ENCODE data around the gene SLC38A7. TPM values are rescaled to one million over a fixed set of nuclear protein-coding genes. Genes with fewer than 3 reads are reported as not detected.

SLC38A7 gene
- total and polyA plus RNA-seq, 2 of the 13 experiments (the other 11 are each of a cell fraction or from before 2014, with no cell fraction given) = 13.2 to 14.1 TPM

DNA sequence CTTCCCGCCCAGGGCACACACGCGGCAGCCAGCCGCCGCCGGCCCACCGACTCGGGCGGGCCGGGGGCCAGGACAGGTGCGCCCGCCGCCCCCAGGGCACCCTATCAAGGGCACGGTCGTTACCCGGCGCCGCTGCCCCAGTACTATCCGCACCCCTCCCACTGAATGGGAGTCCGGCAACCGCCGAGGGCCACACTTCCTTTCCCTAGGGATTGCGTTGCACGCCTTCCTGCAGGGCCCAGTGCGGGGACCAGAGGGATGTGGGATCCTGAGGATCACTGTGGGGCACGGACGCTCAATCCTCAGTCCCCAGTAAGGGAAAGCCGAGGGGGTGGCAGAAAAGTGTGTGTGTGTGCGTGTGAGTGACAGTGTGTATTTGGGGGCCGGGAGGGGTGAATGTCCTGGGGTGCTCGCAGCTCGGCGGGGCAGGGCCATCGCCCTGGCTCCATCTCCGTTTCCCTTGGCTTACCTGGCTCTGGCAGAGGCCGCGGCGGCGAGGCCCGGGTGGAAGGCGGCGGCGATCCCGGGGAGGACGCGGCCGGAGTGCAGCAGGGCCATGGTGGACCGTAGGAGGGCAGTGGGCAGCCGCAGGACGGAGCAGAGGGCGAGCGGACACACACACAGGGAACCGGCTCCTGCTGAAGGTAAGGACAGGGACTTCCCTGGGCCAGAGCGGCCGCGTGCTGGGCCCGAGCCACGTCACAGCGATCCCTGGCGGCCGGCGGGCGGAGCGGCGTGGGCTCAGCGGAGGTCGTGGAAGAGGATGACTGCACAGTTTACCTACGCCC is 49.3 kb upstream of the SLC38A7 start, which contains the start of gene GOT2 (continued):
- peak; percentile 93 for TF ChIP-seq THAP9 (CRISPR knock-in tag; IDR thresholded peaks at IDR 0.05; ENCODE audit: borderline replicate concordance)
- TF ChIP-seq, protein P1, sequence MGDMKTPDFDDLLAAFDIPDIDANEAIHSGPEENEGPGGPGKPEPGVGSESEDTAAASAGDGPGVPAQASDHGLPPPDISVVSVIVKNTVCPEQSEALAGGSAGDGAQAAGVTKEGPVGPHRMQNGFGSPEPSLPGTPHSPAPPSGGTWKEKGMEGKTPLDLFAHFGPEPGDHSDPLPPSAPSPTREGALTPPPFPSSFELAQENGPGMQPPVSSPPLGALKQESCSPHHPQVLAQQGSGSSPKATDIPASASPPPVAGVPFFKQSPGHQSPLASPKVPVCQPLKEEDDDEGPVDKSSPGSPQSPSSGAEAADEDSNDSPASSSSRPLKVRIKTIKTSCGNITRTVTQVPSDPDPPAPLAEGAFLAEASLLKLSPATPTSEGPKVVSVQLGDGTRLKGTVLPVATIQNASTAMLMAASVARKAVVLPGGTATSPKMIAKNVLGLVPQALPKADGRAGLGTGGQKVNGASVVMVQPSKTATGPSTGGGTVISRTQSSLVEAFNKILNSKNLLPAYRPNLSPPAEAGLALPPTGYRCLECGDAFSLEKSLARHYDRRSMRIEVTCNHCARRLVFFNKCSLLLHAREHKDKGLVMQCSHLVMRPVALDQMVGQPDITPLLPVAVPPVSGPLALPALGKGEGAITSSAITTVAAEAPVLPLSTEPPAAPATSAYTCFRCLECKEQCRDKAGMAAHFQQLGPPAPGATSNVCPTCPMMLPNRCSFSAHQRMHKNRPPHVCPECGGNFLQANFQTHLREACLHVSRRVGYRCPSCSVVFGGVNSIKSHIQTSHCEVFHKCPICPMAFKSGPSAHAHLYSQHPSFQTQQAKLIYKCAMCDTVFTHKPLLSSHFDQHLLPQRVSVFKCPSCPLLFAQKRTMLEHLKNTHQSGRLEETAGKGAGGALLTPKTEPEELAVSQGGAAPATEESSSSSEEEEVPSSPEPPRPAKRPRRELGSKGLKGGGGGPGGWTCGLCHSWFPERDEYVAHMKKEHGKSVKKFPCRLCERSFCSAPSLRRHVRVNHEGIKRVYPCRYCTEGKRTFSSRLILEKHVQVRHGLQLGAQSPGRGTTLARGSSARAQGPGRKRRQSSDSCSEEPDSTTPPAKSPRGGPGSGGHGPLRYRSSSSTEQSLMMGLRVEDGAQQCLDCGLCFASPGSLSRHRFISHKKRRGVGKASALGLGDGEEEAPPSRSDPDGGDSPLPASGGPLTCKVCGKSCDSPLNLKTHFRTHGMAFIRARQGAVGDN (CRISPR knock-in tag; IDR thresholded peaks at IDR 0.05) = peak; percentile 92
- TF ChIP-seq KDM6A (CRISPR knock-in tag; IDR thresholded peaks at IDR 0.05; ENCODE audit: low read depth) = no peak
- no peak for TF ChIP-seq ZBTB3 (CRISPR knock-in tag; IDR thresholded peaks at IDR 0.05; ENCODE audit: borderline replicate concordance, low read depth)
- TF ChIP-seq, protein P2, sequence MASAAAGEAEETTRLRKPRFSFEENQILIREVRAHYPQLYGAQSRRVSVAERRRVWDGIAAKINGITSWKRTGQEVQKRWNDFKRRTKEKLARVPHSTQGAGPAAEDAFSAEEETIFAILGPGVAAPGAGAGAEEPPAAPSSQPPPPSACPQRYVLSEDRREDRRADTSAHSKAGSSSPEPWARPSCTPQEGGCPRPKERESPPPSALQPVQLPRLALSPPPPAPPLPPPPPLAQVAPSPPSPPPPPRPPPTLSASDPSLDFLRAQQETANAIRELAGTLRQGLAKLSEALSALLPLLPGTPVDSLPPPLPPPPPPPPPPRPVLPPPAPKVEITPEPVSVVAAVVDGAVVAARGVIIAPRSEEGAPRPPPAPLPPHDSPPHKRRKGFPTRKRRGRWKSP (CRISPR knock-in tag; IDR thresholded peaks at IDR 0.05) = peak; percentile 77; the same call in 1 of the 2 replicates
- TF ChIP-seq TOPORS (CRISPR knock-in tag; IDR thresholded peaks at IDR 0.05) = peak; percentile 88
- 0 out of 2 replicates have a peak, but pooled peaks have one; percentile 29 for TF ChIP-seq ZKSCAN5 (CRISPR knock-in tag; IDR thresholded peaks at IDR 0.05)
- TF ChIP-seq RNF2 (conservative IDR thresholded peaks at IDR 0.05; ENCODE audit: low read depth) = peak; percentile 62
- no peak for TF ChIP-seq PRPF4 (IDR thresholded peaks at IDR 0.05; ENCODE audit: low read depth, low read length, poor library complexity, severe bottlenecking)
- peak; percentile 85 for TF ChIP-seq AGO1 (IDR thresholded peaks at IDR 0.05; ENCODE audit: low read depth, low read length, poor library complexity, severe bottlenecking)
- TF ChIP-seq ZSCAN20 (CRISPR knock-in tag; IDR thresholded peaks at IDR 0.05; ENCODE audit: borderline replicate concordance) = peak; percentile 91; the same call in 1 of the 2 replicates
- peak; percentile 87 for TF ChIP-seq ZKSCAN8 (CRISPR knock-in tag; IDR thresholded peaks at IDR 0.05; ENCODE audit: borderline replicate concordance)
- no peak for TF ChIP-seq HNRNPUL1 (IDR thresholded peaks at IDR 0.05; ENCODE audit: low read depth, low read length)
- TF ChIP-seq NFATC3 (CRISPR knock-in tag; IDR thresholded peaks at IDR 0.05) = 0 out of 2 replicates have a peak, but pooled peaks have one; percentile 84
- peak; percentile 66 for TF ChIP-seq ZNF629 (CRISPR knock-in tag; conservative IDR thresholded peaks at IDR 0.05)
- TF ChIP-seq ZNF674 (CRISPR knock-in tag; IDR thresholded peaks at IDR 0.05; ENCODE audit: low read depth) = no peak
- TF ChIP-seq ZZZ3 (CRISPR knock-in tag; IDR thresholded peaks at IDR 0.05; ENCODE audit: borderline replicate concordance) = peak; percentile 93
- no peak for TF ChIP-seq PRMT3 (CRISPR knock-in tag; IDR thresholded peaks at IDR 0.05; ENCODE audit: borderline replicate concordance, low read depth)
- TF ChIP-seq PBX3 (CRISPR knock-in tag; IDR thresholded peaks at IDR 0.05; ENCODE audit: borderline replicate concordance) = peak; percentile 69; the same call in 1 of the 2 replicates

Data from HepG2 (cell line).